Upper lobe of left lung (tissue), 6 donors: Measurements from ENCODE around the gene GK2. TPM values are rescaled to one million over a fixed set of nuclear protein-coding genes. Genes with fewer than 3 reads are reported as not detected.

Source experiments
- ATAC-seq, 2 donors: fragments of 200-7000 bp; cut with Tn5 transposase; one replicate each; pipeline ENCODE4 v1.9.1; 2022; ENCODE audit warnings: mild to moderate bottlenecking in 2 of 2, moderate library complexity in 2 of 2; ENCODE audit not compliant: low FRiP score in 2 of 2
- DNase-seq, 2 donors: peaks; one replicate each; pipeline ENCODE4 v3.0.0-alpha.2; 2019 to 2020
- H3K27ac ChIP-seq, 4 donors: fragments of 200-600 bp; sonication (generic); one replicate each; pipeline ENCODE4 v1.5.1; 2016 to 2019
- H3K27me3 ChIP-seq, 4 donors: fragments of 200-600 bp; sonication (generic); one replicate each; pipeline ENCODE4 v1.5.1; 2017 to 2019
- H3K36me3 ChIP-seq, 4 donors: fragments of 200-600 bp; sonication (generic); one replicate each; pipeline ENCODE4 v1.5.1; 2016 to 2019
- H3K4me1 ChIP-seq, 4 donors: fragments of 200-600 bp; sonication (generic); one replicate each; pipeline ENCODE4 v1.5.1; 2018 to 2019
- H3K4me3 ChIP-seq, 4 donors: fragments of 200-600 bp; sonication (generic); one replicate each; pipeline ENCODE4 v1.5.1; 2017 to 2019; ENCODE audit warnings: mild to moderate bottlenecking in 2 of 4, moderate library complexity in 1 of 4
- H3K9me3 ChIP-seq, 4 donors: fragments of 200-600 bp; sonication (generic); one replicate each; pipeline ENCODE4 v1.5.1; 2018 to 2019
- EP300 ChIP-seq, 4 donors: sonication (generic); formaldehyde crosslinking; IDR thresholded peaks; one replicate each; pipeline ENCODE4 v1.5.1; 2017; ENCODE audit warnings: antibody characterized with exemption in 4 of 4, control low read depth in 2 of 4
- POLR2A ChIP-seq, 4 donors: fragments of 450-650 bp; IDR thresholded peaks; one replicate each; pipeline ENCODE4 v1.5.1; 2016 to 2017; ENCODE audit warnings: antibody characterized with exemption in 4 of 4, mild to moderate bottlenecking in 2 of 4
- POLR2AphosphoS5 ChIP-seq, 2 donors: sonication (generic); formaldehyde crosslinking; IDR thresholded peaks; one replicate each; pipeline ENCODE4 v1.5.1; 2017; ENCODE audit warnings: antibody characterized with exemption in 2 of 2
- WGBS, 2 donors: methylation state at CpG; one replicate each; pipeline ENCODE4 v1.1.5; 2017 to 2018; 5-methylcytosine and 5-hydroxymethylcytosine counted together
- total RNA-seq, 6 donors: library from RNA; depleted of rRNA in 4 of 6; stranded (reverse); fragments of >200 nt in 4 of 6; gene quantifications; one replicate each; pipeline versions ENCODE4 v1.1.0 to v1.2.1, GENCODE V29; 2016 to 2021
- TF ChIP-seq, protein P1 (sequence below), 6 experiments: fragments of 450-650 bp in 4 of 6; fragments of 200-600 bp in 2 of 6; sonication (generic) in 2 of 6; IDR thresholded peaks; one replicate each; pipeline ENCODE4 v1.5.1; 2016 to 2019; ENCODE audit warnings: antibody characterized with exemption in 6 of 6
- donor health status: DM: no; HTN: no; CAD: no; lungs with moderate emphysema.
- donor health status: DM: no; HTN: yes; CAD: no; lungs with severe emphysema.

GK2 gene
- total RNA-seq, 6 donors from 2014 or later = not detected

DNA sequence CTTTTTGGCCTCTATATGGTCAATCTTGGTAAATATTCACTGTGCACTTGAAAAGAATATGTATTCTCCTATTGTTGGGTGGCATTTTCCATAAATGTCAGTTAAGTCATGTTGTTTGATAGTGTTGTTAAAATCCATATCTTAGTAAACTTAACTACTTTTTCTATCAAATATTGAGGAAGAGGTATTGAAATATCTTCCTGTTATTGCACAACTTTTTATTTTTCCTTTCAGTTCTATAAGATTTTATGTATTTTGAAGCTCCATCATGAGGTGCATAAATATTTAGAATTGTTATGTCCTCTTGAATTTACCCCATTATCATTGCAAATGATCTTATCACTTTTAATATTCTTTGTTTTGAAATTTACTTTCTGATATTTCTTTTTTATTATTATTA is 3.4 kb downstream of the GK2 start:
- Histone ChIP-seq H3K4me3 (no peak overlapping the region), H3K9me3 (no peaks in the 10 kb centered on the region), H3K27ac (no peak overlapping the region), H3K27me3 (no peaks in the 10 kb centered on the region), H3K36me3 (no peaks in the 10 kb centered on the region), H3K4me1 (no peaks in the 10 kb centered on the region)
- DNase-seq = no peak
- ATAC-seq = no peak
- TF ChIP-seq POLR2AphosphoS5 (IDR thresholded peaks at IDR 0.05) = no peak
- no peak for TF ChIP-seq EP300 (IDR thresholded peaks at IDR 0.05)
- TF ChIP-seq POLR2A (IDR thresholded peaks at IDR 0.05) = no peak
- TF ChIP-seq, protein P1, sequence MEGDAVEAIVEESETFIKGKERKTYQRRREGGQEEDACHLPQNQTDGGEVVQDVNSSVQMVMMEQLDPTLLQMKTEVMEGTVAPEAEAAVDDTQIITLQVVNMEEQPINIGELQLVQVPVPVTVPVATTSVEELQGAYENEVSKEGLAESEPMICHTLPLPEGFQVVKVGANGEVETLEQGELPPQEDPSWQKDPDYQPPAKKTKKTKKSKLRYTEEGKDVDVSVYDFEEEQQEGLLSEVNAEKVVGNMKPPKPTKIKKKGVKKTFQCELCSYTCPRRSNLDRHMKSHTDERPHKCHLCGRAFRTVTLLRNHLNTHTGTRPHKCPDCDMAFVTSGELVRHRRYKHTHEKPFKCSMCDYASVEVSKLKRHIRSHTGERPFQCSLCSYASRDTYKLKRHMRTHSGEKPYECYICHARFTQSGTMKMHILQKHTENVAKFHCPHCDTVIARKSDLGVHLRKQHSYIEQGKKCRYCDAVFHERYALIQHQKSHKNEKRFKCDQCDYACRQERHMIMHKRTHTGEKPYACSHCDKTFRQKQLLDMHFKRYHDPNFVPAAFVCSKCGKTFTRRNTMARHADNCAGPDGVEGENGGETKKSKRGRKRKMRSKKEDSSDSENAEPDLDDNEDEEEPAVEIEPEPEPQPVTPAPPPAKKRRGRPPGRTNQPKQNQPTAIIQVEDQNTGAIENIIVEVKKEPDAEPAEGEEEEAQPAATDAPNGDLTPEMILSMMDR (IDR thresholded peaks at IDR 0.05) = no peak

DNA sequence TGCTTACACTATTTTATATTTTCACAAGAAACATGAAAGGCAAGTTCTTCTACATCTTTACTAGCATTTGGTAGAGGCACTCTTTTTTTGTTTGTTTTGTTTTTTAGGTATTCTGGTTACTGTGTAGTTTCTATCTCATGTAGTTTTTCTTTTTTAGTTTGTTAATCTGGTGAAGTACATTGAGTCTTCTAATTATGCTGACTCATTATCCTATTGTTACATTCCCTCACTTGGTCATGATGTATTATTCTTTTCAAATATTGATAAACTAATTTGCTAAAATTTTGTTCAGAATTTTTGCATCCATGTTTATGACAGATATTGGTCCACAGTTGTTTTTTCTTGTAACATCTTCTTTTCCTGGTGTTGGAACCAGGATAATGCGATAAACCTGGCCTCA is 4.7 kb downstream of the GK2 start:
- no peak overlapping the region for H3K4me3 ChIP-seq
- H3K4me1 ChIP-seq = no peaks in the 10 kb centered on the region
- no peak overlapping the region for H3K27ac ChIP-seq
- no peaks in the 10 kb centered on the region for H3K9me3 ChIP-seq
- H3K36me3 ChIP-seq = no peaks in the 10 kb centered on the region
- DNase-seq (no peak), ATAC-seq (no peak)
- H3K27me3 ChIP-seq = no peaks in the 10 kb centered on the region
- 100% methylated on average over 1 of the region's 1 CpG for WGBS, 2 donors
- no peak for TF ChIP-seq POLR2AphosphoS5 (IDR thresholded peaks at IDR 0.05)
- no peak for TF ChIP-seq EP300 (IDR thresholded peaks at IDR 0.05)
- TF ChIP-seq, protein P1 (IDR thresholded peaks at IDR 0.05) = no peak
- TF ChIP-seq POLR2A (IDR thresholded peaks at IDR 0.05) = no peak

DNA sequence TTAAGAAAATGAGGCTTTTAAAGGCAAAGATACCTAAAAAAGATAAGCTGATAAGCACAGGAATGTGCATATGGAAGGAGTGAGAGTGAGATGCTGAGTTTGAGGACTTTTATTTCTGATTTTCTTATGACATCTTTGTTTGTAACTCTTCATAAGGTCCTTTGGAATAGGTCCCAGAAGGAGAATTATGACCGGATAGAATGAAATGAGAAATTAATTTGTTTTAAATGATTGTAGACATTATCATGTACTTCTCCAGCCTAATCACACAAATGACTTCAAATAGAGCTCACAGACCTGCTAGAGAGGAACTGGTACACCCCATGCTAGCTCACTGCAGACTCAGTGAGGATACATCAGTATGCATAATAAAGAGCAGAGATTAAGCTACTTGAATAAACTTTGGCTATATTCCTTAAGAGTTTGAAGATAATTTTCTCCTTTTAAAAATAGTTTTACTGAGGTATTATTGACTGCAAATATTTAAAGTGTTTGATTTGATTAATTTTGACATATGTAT is 5.6 kb downstream of the GK2 start:
- Histone ChIP-seq H3K4me3 (no peak overlapping the region), H3K9me3 (no peaks in the 10 kb centered on the region), H3K27me3 (no peaks in the 10 kb centered on the region), H3K4me1 (no peaks in the 10 kb centered on the region), H3K36me3 (no peaks in the 10 kb centered on the region), H3K27ac (no peak overlapping the region)
- DNase-seq = no peak
- no peak for ATAC-seq
- 67 to 70% methylated on average over 1 of the region's 1 CpG for WGBS, 2 donors
- TF ChIP-seq POLR2AphosphoS5 (IDR thresholded peaks at IDR 0.05) = no peak
- no peak for TF ChIP-seq EP300 (IDR thresholded peaks at IDR 0.05)
- TF ChIP-seq, protein P1 (IDR thresholded peaks at IDR 0.05) = no peak
- no peak for TF ChIP-seq POLR2A (IDR thresholded peaks at IDR 0.05)

GRCh38 chr4:79399076-79399475 is 9.0 kb downstream of the GK2 start:
- Histone ChIP-seq H3K36me3 (no peaks in the 10 kb centered on the region), H3K4me3 (no peak overlapping the region), H3K27me3 (no peaks in the 10 kb centered on the region), H3K9me3 (no peaks in the 10 kb centered on the region), H3K4me1 (no peaks in the 10 kb centered on the region), H3K27ac (no peak overlapping the region)
- TF ChIP-seq, protein P1 (IDR thresholded peaks at IDR 0.05) = no peak
- TF ChIP-seq POLR2AphosphoS5 (IDR thresholded peaks at IDR 0.05) (no peak), POLR2A (IDR thresholded peaks at IDR 0.05) (no peak), EP300 (IDR thresholded peaks at IDR 0.05) (no peak)
- ATAC-seq = no peak
- no peak for DNase-seq
- WGBS, 2 donors = 66 to 84% methylated on average over 1 of the region's 1 CpG

DNA sequence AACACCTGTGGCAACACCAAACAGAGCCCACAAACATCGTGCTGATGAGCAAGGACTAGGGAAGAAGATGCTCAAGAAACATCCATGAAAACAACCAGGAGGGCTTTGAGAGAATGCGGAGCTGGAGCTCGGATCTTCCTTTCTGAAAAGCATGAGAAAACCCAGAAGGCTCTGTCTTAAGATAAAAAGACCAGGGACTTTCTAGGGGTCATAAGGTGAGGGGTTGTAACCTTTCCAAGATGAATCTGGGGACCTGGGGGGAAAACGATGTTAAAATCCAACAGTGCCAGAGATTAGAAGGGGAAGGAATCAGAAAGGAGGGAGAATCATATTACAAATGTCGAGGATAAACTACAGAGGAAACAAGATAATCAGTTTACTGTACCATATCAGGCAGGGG is 10.1 kb downstream of the GK2 start:
- H3K9me3 ChIP-seq = no peaks in the 10 kb centered on the region
- DNase-seq = no peak
- no peak overlapping the region for H3K27ac ChIP-seq
- H3K4me3 ChIP-seq = no peak overlapping the region
- H3K27me3 ChIP-seq = no peaks in the 10 kb centered on the region
- TF ChIP-seq, protein P1 (IDR thresholded peaks at IDR 0.05) = no peak
- no peak for TF ChIP-seq POLR2AphosphoS5 (IDR thresholded peaks at IDR 0.05)
- TF ChIP-seq POLR2A (IDR thresholded peaks at IDR 0.05) = no peak
- no peaks in the 10 kb centered on the region for H3K36me3 ChIP-seq
- H3K4me1 ChIP-seq = no peaks in the 10 kb centered on the region
- ATAC-seq = no peak
- WGBS, 2 donors = 44 to 57% methylated on average over 5 of the region's 5 CpGs
